Renal cortex interstitium (tissue), 11 donors: ENCODE measurements around the gene SCARB2. TPM values are rescaled to one million over a fixed set of nuclear protein-coding genes. Genes with fewer than 3 reads are reported as not detected.

Experiments
- DNase-seq, 11 donors: peaks; one replicate each; pipeline ENCODE4 v3.0.0-alpha.2; 2013; ENCODE audit warnings: low read depth in 9 of 11, low spot score in 4 of 11; ENCODE audit errors: extremely low read depth in 1 of 11
- polyA plus RNA-seq, 3 donors: library from polyadenylated mRNA; unstranded; fragments of 120-200 nt; gene quantifications; one replicate each; pipeline ENCODE4 v1.2.1, GENCODE V29; 2013; ENCODE audit not compliant: insufficient read length in 3 of 3

SCARB2 gene
- polyA plus RNA-seq, 3 donors: 163 to 202 (median 170) TPM

DNA sequence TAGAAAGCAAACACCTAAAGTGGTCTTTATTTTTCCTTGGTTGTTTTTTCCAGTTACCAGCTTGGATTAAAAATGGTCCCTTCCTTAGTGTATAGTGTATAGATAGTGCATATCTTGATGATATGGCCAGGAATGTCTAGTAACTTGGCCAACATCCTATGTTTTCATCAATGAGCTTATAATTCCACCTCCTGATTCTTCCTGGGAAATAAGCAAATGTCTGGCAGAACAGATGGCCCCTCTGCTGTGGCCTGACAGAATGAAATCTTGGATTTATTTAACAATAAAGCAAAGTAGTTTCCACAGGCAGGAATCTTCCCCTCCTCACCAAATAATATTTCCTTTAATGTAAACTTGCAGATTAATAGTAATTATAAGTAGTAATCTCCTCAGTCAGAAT is 6.1 kb downstream of the SCARB2 start:
- DNase-seq: no peak

DNA sequence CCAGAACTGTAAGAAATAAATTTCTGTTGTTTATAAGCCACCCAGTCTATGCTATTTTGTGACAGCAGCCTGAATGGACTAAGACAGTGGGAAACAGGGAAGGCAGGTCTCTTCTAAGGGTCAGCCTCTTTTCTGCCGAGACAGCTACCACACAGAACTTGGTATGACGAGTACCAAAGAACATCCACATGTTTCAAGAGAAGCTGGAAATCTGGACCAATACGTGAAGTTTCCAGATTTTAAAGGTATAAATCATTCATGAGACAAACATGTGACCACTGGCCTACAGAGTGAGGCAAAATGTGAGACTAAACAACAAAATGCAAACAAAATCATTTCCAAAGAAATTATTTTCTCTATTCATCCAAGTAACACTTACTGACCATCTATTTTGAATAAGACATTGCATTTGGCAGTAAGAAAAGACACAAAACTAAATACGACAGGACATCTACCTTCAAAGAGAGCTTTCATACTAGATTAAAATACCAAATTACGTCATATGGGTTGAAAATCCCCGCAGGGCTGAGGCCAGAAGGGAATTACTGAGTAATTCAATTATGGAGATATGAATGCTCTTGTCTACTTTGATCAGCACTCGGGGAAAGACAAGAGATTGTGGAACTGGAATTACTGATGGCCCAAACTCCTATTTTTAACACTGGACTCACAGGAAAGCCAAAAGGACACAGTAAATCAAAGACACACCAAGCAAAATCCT is 7.2 kb downstream of the SCARB2 start:
- DNase-seq: no peak

DNA sequence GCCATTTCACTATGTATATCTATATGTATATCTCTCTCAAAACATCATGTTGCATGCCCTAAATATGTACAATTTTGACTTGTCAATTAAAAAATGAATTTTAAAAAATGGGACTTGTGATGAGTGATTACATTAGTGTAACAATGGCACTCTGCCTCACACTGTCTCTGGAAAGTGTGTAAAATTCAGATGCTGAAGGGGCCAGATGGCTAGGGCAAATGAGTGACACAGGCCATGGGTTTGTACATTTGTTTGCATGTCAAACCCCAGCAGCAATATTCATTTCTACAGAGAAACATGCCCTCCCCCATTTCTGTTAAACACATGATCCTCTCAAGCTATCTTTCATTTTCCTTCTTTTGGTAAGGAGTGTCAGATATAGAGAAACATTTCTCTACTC is 8.1 kb downstream of the SCARB2 start:
- no peak for DNase-seq

DNA sequence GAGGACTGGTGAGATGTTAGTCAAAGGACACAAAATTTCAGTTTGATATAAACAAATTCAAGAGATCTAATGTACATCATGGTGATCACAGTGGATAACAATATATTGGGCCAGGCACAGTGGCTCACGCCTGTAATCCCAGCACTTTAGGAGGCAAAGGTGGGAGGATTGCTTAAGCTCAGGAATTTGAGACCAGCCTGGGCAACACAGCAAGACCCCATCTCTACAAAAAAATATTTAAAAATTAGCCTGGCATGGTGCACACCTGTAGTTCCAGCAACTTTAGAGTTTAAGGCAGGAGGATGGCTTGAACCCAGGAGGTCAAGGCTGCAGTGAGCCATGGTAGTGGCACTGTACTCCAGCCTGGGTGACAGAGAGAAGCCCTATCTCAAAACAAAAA is 8.7 kb downstream of the SCARB2 start:
- no peak for DNase-seq

DNA sequence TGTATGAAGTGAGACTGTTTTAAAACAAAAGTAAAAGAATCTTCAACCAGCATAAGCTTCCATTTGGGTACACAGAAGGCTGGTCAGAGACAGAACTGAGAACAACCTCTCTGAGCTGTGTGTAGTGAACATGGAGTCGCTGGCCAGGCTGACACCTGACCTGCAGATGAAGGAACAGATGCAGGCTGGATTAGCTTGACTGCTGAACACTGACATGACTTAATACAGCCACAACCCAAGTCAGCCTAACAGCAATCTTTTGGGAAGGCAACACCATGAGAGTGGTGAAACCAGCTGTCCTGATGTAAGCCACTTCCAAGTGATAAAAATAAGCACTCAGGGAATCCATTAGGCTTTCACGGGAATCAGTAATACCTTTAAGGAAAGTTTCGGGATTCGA is 10.1 kb downstream of the SCARB2 start:
- DNase-seq: no peak

DNA sequence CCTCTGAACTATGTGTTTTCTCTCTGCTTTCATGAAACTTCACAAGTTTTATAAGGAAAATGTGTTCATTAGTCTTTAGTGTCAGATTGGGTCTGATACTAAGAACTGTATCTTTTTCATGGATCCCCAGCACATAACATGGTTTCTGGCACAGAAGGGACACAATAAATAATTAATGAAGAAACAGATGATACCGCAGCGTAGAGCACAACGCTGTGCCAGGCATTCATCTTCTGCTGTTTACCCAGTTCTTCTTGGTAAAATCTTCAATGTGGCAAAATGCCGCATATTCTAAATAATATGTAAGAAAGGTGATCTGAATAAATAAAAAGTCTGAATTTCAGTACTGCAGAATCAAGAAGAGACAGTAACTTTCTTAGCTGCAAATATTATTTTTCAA is 12.3 kb downstream of the SCARB2 start:
- no peak for DNase-seq

DNA sequence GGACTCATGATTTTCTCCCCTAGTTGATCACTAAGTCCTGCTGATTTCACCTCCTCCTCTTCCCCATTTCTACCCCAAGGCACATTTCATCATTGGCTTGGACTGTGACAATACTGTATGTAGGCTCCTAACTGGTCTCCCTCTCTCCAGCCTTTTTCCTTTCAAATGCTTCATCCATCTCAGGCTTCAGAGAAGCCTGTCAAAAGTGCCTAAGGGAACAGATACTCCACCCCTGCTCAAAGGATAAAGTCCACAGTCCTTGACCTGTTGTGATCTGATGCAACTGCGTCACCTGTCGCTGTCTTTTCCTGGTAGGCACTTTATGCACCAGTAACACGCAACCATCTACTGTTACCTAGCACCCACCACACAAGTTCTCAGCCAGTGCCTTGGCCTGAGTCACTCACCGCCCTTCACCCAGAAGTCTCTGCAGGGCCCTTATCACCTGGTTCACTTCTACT is 12.8 kb downstream of the SCARB2 start:
- no peak for DNase-seq

DNA sequence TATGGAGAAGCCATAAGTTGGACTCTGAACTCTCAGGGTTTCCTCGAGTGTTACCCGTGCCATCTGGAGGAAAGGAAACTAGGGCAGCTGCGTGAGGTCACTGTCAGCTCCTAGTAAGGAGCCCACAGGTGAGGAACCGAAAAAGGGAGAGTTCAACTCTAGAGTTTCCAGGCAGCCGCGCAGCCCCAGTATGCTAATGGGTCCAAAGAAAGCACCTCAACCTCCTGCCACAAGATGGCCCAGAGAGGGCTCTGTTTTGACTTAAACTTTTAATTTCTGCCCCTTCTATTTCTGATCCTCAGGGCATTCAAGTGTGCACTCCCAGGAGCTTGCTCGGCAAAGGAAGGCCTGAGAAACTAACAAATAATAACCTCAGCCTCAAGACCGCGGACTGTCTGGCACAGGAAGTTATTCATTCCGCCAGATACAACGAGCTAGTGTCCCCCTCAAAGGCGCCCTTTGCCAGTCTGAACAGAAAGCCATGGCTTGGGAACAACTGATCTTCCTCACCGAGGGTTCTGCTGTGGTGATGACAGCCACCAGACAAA is 13.9 kb downstream of the SCARB2 start:
- DNase-seq: peak in 1 of 11 donors; percentile 41

DNA sequence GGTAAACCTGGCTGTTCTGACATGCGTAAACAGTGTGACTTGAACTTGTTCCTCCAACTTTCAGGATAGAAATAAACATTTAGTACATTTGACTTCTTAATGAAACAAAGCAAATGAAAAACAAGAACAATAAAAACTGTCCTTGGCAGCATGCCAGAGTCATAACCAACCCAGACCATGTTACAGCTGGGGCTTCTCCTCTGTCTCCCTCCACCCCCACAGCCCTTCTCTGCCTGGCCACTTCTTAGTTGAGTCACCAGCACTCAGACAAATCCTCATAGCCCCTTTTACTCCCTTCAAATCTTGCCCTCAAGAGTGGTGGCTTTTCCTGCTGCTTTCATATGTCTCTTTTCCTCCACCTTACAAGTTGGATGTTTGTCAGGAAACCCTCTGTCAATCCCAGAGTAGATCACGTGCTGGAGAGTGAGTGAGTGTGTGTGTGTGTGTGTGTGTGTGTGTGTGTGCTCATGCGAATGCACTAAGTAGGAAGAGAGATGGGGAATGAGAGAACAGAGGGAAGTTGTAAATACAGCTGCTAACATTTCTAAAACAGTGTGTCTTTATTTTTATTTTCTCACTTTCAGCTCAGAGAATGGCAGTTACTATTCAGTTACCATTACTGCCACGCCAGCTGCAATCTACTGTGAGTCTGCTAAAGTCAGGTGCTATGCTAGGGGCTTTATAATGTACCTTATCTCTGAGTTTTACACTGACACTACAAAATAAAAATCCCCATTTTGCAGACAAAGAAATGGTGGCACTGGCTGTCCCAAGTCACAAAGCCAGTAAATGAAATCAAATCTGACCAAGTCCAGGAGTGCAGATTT is 15.0 kb downstream of the SCARB2 start:
- DNase-seq: peak; percentile 71 to 89 (median 80)

DNA sequence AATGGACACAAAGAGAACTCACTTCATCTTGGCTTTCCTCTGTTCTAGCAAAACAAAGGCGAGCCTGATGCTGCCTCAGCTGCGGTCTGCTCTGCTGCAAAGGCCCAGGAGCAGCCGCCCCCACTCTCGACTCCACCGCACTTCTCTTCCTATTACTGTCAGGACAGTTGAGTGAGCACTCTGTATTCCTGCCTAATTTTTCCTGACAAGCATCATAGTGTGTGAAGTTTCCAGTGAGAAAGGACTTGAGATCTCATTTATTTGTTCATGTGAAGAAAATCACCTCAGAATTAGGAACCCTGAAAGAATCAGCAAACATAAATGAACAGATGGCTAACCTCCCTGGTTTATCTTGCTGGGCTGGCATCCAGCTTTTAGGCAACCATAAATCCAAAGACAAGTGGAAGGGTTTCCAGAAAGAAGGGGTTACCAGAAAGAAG is 15.6 kb downstream of the SCARB2 start:
- peak in 3 of 11 donors; percentile 52 to 60 (median 53) for DNase-seq

DNA sequence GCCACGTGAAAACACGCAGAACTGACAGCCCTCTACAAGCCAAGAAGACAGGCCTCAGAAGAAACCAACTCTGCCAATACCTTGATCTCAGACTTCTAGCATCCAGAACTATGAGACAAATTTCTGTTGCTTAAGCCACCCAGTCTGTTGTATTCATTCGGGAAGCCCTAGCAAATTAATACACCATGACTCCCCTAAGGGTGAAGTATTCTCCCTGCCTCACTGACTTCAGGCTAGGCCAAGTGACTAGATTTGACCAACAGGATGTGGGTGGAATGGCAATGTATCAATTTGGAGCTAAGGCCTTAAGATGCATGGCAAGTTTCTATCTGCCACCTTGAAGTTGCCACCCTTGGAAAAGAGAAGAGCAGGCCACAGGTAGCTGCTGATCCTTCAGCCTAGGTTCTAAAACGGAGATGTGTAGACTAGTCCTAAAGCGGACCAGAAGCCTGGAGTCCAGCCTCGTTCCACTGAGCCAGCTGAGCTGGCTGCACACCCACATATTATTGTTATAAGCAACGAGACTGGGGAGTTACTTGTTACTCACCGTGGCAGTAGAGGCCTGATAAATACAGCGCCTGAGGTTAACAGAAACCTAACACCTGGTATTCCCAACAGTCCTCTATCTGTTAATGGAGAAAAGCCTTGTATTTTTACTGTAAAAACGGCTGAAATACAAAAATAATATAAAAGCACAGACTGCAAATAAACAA is 16.4 kb downstream of the SCARB2 start:
- DNase-seq: no peak

DNA sequence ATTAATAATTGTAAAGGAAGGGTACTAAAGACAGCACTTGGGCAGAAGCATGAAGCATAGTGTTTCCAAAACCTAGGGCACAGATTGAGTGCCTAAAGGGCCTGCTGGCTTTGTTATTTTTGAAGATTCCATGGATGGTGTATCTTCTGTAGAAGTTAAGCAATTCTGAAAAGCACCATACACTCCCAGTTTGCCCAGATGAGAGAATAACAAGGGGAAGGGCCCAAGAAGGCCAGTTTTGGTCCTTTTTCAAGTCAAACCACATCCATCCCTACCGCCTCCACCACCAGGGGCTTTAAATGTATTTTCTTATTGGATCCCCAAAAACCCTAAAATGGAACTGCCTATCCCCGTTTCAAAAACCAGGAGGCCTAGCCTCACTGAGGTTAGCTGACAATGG is 17.2 kb downstream of the SCARB2 start:
- no peak for DNase-seq

DNA sequence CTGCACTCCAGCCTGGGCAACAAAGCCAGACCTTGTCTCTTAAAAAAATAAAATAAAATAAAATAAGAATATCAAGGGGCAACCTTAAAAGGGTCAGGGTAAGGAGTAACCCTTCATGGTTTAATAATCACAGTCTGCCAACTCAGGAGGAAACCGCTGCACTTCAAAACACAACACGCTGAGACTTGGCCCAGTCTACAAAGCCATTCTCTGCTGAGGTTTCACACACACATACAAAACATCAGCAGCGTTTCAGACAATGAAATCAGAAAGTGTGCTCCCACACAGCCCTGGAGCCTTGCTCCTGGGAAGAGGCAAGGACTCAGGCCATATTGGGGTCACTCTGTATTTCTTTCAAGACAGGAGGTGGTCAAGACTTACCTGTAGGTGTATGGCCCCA is 18.3 kb downstream of the SCARB2 start:
- no peak for DNase-seq

DNA sequence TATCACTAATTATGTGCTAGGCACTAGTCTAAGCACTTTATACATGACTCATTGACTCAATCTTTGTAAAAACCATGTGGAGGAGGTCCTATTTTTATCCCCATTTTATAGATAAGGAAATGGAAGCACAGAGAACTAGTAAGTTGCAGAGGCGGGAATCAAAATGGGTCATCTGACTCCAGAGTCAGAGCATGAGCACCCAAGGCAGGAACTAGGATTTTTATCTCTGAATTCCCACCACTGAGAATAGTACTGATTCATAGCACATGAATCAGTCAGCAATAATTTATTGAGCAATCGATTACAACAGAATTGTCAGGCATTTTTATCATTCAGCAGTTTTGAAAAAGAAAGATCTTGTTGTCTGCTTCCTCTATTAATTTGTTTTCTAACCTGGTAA is 19.3 kb downstream of the SCARB2 start:
- no peak for DNase-seq

DNA sequence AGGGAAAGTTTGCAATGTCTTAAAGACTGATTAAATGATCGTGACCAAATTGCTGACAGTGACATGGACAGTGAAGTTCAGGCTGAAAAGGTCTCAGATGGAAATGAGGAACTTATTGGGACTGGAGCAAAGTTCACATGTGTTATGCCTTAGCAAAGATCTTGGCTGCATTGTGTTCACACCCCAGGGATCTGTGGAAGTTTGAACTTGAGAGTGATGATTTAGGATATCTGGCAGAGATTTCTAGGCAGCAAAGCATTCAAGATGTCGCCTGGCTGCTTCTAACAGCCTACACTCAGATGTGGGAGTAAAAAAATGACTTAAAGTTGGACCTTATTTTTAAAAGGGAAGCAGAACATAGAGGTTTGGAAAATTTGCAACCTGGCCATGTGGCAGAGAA is 21.4 kb downstream of the SCARB2 start:
- no peak for DNase-seq

DNA sequence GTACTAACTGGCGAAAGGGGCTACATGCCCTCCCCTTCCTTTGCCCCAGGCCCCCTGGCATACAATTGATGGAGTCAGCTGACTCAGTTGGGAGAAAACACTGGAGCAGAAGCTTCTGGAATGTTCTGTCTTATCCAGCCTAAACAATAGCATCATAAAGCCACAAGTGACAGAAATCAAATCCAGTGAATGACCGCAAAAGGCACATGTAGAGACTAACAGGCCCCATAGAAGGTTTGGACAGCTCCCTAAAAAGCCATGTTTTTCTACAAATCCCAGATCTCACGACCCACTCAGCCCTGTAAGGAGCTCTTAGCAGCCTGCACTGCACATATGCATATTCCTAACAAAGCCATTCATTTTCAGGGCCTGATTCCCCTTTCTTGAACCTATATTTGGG is 25.1 kb downstream of the SCARB2 start:
- DNase-seq: no peak

DNA sequence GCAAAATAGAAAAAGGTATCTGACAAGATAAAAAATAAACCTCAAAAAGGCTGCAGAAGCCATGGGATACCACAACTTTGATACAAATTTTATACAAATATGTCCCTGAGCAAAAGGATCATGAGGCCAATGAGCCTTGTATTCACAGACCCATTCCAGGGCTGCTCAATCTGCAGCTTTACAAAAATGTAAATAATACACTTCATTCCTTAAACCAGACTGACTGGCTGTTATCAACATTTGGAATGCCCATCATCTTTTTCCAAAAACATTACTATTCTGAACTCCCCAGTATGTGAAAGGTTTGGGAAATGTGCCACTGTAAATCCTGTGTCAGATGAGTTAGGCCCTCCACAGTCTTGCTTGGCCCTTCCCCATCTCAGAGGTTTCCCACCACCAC is 25.5 kb downstream of the SCARB2 start:
- DNase-seq: no peak

DNA sequence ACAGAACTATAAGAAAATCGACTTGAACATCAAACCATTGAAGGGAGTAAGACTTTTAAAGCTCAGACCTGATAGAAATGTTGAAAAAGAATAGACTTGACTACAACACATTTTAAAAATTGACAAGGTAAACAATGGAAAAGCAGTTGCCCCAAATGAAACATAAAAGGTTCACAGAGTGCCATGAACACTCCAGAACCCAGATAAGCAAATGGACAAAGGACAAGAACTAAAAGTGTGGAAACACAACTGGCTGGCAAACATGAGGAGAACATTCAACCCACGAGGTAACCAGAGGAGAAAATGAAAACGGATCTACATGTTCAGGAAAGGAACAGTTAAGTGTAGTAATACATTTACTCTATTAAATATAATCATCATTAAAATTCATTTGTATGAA is 26.5 kb downstream of the SCARB2 start:
- DNase-seq: no peak

DNA sequence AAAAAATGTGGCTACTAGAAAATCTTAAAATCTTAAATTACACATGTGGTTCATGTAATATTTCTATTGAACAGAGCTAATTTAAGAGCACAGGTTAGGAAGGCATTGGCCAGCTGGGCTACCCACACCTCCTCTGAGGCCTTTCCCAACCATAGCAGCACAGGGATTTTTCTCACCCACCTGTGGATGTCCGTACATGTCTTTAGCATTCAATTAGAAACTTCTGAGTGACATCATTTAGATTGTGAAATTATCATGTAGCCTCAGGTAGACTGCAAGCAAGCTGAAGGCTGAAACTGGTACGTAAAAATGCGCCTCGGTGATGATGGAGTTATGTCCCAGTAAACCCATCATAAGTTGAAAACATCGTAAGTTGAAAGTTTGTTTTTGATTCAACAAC is 31.2 kb downstream of the SCARB2 start:
- DNase-seq: no peak
